Fibroblast of mammary gland (primary cell): ENCODE data around the gene VEZT.

Experiments used
- DNase-seq: peaks from one replicate; pipeline ENCODE4 v3.0.0-alpha.2; 2010; ENCODE audit warnings: low read depth
- H3K4me3 ChIP-seq: 2 replicates; pipeline ENCODE4 v1.5.1; 2011; ENCODE audit warnings: low read depth, mild to moderate bottlenecking, low read length, moderate library complexity; ENCODE audit not compliant: control insufficient read depth
- CTCF ChIP-seq: conservative IDR thresholded peaks from 2 replicates; pipeline ENCODE4 v1.5.1; 2011; ENCODE audit warnings: low read depth, low read length, inconsistent platforms; ENCODE audit not compliant: control insufficient read depth, insufficient read depth

The VEZT gene

GRCh38 chr12:95213928-95214327, 3.7 kb upstream of the VEZT start:
- no peak overlapping the region for H3K4me3 ChIP-seq
- TF ChIP-seq CTCF: no peak
- DNase-seq: no peak

GRCh38 chr12:95214466-95214865, 3.1 kb upstream of the VEZT start:
- H3K4me3 ChIP-seq: no peak overlapping the region
- peak; percentile 19 for DNase-seq
- no peak for TF ChIP-seq CTCF

- no peak for TF ChIP-seq CTCF
- H3K4me3 ChIP-seq: peak overlapping the region; percentile 72
- peak; percentile 63 for DNase-seq
Measured at GRCh38 chr12:95215949-95216348, 1.7 kb upstream of the VEZT start.

GRCh38 chr12:95216711-95217376, 763 bp upstream of the VEZT start:
- no peak for TF ChIP-seq CTCF
- DNase-seq: peak; percentile 16
- peak overlapping the region; percentile 72 for H3K4me3 ChIP-seq

GRCh38 chr12:95218150-95219133, 835 bp downstream of the VEZT start:
- peak overlapping the region; percentile 94 for H3K4me3 ChIP-seq
- peak; percentile 70 for DNase-seq
- TF ChIP-seq CTCF: no peak

GRCh38 chr12:95220190-95220589, 2.6 kb downstream of the VEZT start:
- no peak overlapping the region for H3K4me3 ChIP-seq
- DNase-seq: no peak
- TF ChIP-seq CTCF: no peak
